Hepatocyte (in vitro differentiated cells): ENCODE data around the gene GALNT18. TPM values are rescaled to one million over a fixed set of nuclear protein-coding genes. Genes with fewer than 3 reads are reported as not detected.

Experiments used
- DNase-seq: peaks from one replicate; pipeline ENCODE4 v3.0.0-alpha.2; 2016; ENCODE audit warnings: low spot score
- H2AFZ ChIP-seq: fragments of 200-600 bp; sonication (generic); 2 replicates; pipeline ENCODE4 v1.6.0; 2016; ENCODE audit warnings: antibody characterized with exemption, mild to moderate bottlenecking
- H3K27ac ChIP-seq: fragments of 200-600 bp; sonication (generic); 2 replicates; pipeline ENCODE4 v1.5.1; 2016; ENCODE audit warnings: mild to moderate bottlenecking
- H3K27me3 ChIP-seq: fragments of 200-600 bp; sonication (generic); 2 replicates; pipeline ENCODE4 v1.6.1; 2016
- H3K36me3 ChIP-seq: fragments of 200-600 bp; sonication (generic); replicated peaks from 2 replicates; pipeline ENCODE4 v1.5.1; 2016; ENCODE audit warnings: low read depth; ENCODE audit not compliant: insufficient read depth
- H3K4me1 ChIP-seq: fragments of 200-600 bp; sonication (generic); 2 replicates; pipeline ENCODE4 v1.5.1; 2016; ENCODE audit warnings: mild to moderate bottlenecking, moderate library complexity; ENCODE audit not compliant: insufficient read depth
- H3K4me2 ChIP-seq: fragments of 200-600 bp; sonication (generic); 2 replicates; pipeline ENCODE4 v1.6.0; 2016
- H3K4me3 ChIP-seq: fragments of 200-600 bp; sonication (generic); 2 replicates; pipeline ENCODE4 v1.5.1; 2016; ENCODE audit warnings: mild to moderate bottlenecking
- H3K79me2 ChIP-seq: fragments of 200-600 bp; sonication (generic); 2 replicates; pipeline ENCODE4 v1.6.0; 2017; ENCODE audit warnings: mild to moderate bottlenecking
- H3K9me2 ChIP-seq: fragments of 200-600 bp; sonication (generic); replicated peaks from 2 replicates; pipeline ENCODE4 v1.6.0; 2017; ENCODE audit warnings: mild to moderate bottlenecking; ENCODE audit not compliant: insufficient read depth
- H3K9me3 ChIP-seq: fragments of 200-600 bp; sonication (generic); 2 replicates; pipeline ENCODE4 v1.5.1; 2016; ENCODE audit warnings: low read depth, mild to moderate bottlenecking
- H4K20me1 ChIP-seq: fragments of 200-600 bp; sonication (generic); 2 replicates; pipeline ENCODE4 v1.6.0; 2016; ENCODE audit warnings: mild to moderate bottlenecking; ENCODE audit not compliant: insufficient read depth, poor library complexity, severe bottlenecking
- EZH2 ChIP-seq: fragments of 200-600 bp; sonication (generic); IDR thresholded peaks from 2 replicates; pipeline ENCODE4 v1.6.1; 2016; ENCODE audit warnings: antibody characterized with exemption, mild to moderate bottlenecking, borderline replicate concordance
- EZH2phosphoT487 ChIP-seq: fragments of 200-600 bp; sonication (generic); IDR thresholded peaks from one replicate; pipeline ENCODE4 v1.6.1; 2018; ENCODE audit warnings: antibody characterized with exemption, mild to moderate bottlenecking, low read depth, moderate library complexity; ENCODE audit not compliant: unreplicated experiment, severe bottlenecking
- WGBS: methylation state at CpG from one replicate; pipeline ENCODE4 v1.1.6; 2016; ENCODE audit warnings: low lambda C conversion rate; ENCODE audit errors: missing lambda C conversion rate; 5-methylcytosine and 5-hydroxymethylcytosine counted together
- polyA plus RNA-seq: library from polyadenylated mRNA; unstranded; fragments of >200 nt; fragmentation: Nextera tagmentation; extraction: Ambion mirVana; gene quantifications from 2 replicates; pipeline ENCODE4 v1.2.1, GENCODE V29; 2016
- total RNA-seq: library from RNA; depleted of rRNA; stranded (reverse); fragments of >200 nt; gene quantifications from 2 replicates; pipeline ENCODE4 v1.2.3, GENCODE V29; 2014
- TF ChIP-seq, protein P1 (sequence below): fragments of 200-600 bp; sonication (generic); IDR thresholded peaks from 2 replicates; pipeline ENCODE4 v1.5.1; 2016; ENCODE audit warnings: antibody characterized with exemption, mild to moderate bottlenecking; ENCODE audit not compliant: poor library complexity

The GALNT18 gene
- total and polyA plus RNA-seq, 2 experiments from 2014 or later: 11.6 to 22.4 TPM

DNA sequence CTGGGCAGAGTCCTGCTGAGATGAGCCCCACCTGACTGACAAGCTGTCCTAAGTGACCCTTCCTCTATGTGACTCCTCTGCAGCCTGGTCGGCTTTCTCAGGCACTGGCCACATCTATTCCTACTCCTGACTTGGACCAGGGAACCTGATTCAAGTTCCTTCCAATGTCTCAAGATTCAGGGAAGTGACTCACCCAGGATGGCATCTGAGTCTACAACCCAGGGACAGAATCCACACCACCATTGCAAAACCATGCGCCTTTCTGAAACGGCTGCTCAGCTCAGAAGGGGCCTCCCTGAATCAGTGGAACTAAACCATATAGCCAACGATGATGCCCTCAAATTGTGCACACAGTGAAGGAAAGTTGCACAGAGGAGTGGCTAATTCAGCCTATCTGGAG, 204.9 kb downstream of the GALNT18 start:
- Histone ChIP-seq H3K36me3 (no peaks in the 10 kb centered on the region), H3K27ac (no peak overlapping the region), H4K20me1 (no peaks in the 10 kb centered on the region), H3K9me2 (no peaks in the 10 kb centered on the region), H3K79me2 (no peaks in the 10 kb centered on the region), H2AFZ (no peak overlapping the region), H3K27me3 (no peaks in the 10 kb centered on the region), H3K9me3 (no peaks in the 10 kb centered on the region), H3K4me3 (no peak overlapping the region), H3K4me2 (no peak overlapping the region), H3K4me1 (no peaks in the 10 kb centered on the region)
- DNase-seq: no peak
- no peak for TF ChIP-seq EZH2
- TF ChIP-seq, protein P1, sequence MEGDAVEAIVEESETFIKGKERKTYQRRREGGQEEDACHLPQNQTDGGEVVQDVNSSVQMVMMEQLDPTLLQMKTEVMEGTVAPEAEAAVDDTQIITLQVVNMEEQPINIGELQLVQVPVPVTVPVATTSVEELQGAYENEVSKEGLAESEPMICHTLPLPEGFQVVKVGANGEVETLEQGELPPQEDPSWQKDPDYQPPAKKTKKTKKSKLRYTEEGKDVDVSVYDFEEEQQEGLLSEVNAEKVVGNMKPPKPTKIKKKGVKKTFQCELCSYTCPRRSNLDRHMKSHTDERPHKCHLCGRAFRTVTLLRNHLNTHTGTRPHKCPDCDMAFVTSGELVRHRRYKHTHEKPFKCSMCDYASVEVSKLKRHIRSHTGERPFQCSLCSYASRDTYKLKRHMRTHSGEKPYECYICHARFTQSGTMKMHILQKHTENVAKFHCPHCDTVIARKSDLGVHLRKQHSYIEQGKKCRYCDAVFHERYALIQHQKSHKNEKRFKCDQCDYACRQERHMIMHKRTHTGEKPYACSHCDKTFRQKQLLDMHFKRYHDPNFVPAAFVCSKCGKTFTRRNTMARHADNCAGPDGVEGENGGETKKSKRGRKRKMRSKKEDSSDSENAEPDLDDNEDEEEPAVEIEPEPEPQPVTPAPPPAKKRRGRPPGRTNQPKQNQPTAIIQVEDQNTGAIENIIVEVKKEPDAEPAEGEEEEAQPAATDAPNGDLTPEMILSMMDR: no peak
- no peak for TF ChIP-seq EZH2phosphoT487
- WGBS: 82% methylated on average over 4 of the region's 4 CpGs

DNA sequence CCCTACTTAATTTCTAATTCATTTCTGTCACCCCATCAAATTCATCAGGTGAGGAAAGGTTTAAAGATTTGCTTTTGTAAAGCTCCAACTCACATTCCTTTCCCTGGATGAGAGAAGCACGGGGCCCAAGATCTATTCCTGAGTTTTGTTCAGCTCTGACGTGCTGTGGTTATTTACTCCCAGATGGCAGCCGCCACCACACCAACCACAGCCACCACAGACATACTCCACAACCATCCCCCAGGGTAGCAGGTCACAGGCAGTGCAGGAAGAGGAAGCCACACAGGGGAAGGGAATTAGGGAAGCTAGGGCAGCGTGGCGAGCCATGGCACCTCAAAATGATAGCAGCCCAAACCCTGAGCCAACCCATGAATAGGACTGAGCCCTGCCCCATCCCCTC, 205.3 kb downstream of the GALNT18 start:
- H3K79me2 ChIP-seq: no peaks in the 10 kb centered on the region
- H3K9me2 ChIP-seq: no peaks in the 10 kb centered on the region
- TF ChIP-seq EZH2phosphoT487 (no peak), EZH2 (no peak)
- TF ChIP-seq, protein P1: no peak
- DNase-seq: no peak
- no peak overlapping the region for H2AFZ ChIP-seq
- H4K20me1 ChIP-seq: no peaks in the 10 kb centered on the region
- no peaks in the 10 kb centered on the region for H3K27me3 ChIP-seq
- no peak overlapping the region for H3K4me2 ChIP-seq
- no peak overlapping the region for H3K4me3 ChIP-seq
- H3K9me3 ChIP-seq: no peaks in the 10 kb centered on the region
- no peaks in the 10 kb centered on the region for H3K4me1 ChIP-seq
- WGBS: 75% methylated on average over 5 of the region's 5 CpGs
- no peak overlapping the region for H3K27ac ChIP-seq
- H3K36me3 ChIP-seq: no peaks in the 10 kb centered on the region

DNA sequence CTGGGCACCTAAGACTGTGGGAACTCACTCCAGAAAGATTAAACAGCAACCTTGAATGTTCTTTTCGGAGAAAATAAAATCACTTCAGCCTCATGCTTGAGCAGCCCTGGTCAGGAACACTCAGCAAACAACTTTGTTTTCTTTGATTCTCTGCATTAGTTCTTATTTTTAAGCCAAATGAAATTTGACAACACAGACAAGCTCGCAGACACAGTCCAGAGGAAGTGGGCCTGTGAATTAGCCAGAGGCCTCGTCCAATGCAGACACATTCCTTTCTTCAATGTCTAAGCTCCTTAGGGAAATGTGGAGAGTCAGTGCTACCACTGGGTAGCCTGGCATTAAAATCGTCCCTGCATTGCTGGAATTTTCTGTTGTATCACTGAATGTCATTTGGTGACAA, 205.9 kb downstream of the GALNT18 start:
- Histone ChIP-seq H3K4me2 (no peak overlapping the region), H3K4me1 (no peaks in the 10 kb centered on the region), H3K36me3 (no peaks in the 10 kb centered on the region), H3K4me3 (no peak overlapping the region), H3K27me3 (no peaks in the 10 kb centered on the region), H3K9me3 (no peaks in the 10 kb centered on the region), H3K27ac (no peak overlapping the region), H3K79me2 (no peaks in the 10 kb centered on the region), H2AFZ (no peak overlapping the region), H4K20me1 (no peaks in the 10 kb centered on the region), H3K9me2 (no peaks in the 10 kb centered on the region)
- no peak for DNase-seq
- WGBS: 49% methylated on average over 4 of the region's 4 CpGs
- TF ChIP-seq, protein P1: no peak
- TF ChIP-seq EZH2 (no peak), EZH2phosphoT487 (no peak)

DNA sequence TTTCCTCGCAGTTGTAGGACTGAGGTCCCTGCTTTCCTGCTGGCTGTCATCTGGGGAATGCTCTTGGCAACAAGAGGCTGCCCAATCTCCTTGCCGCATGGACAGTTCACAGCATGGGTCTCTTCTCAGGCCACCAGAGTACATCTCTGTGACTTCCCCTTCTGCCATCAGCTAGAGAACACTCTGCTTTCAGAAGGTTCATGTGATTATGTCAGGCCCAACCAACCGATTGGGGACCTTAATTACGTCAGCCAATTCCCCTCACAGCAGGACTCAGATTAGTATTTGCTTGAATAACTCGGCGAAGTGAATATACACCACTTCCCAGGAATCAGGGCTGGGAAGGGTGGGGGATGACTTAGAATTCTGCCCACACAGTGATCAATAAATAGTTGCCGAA, 206.8 kb downstream of the GALNT18 start:
- Histone ChIP-seq H3K4me1 (peaks cover 5% of the 10 kb centered on the region), H3K9me2 (no peaks in the 10 kb centered on the region), H3K4me3 (no peak overlapping the region), H2AFZ (no peak overlapping the region), H3K9me3 (no peaks in the 10 kb centered on the region), H3K27ac (no peak overlapping the region), H3K79me2 (no peaks in the 10 kb centered on the region), H3K4me2 (no peak overlapping the region), H3K36me3 (no peaks in the 10 kb centered on the region), H4K20me1 (no peaks in the 10 kb centered on the region), H3K27me3 (no peaks in the 10 kb centered on the region)
- no peak for DNase-seq
- 92% methylated on average over 7 of the region's 7 CpGs for WGBS
- TF ChIP-seq EZH2 (no peak), EZH2phosphoT487 (no peak)
- TF ChIP-seq, protein P1: no peak
